GM12878 (cell line): Measurements from ENCODE around the gene PPP1R9B.

Experiments
- CBFB ChIP-seq: IDR thresholded peaks from 2 replicates; pipeline ENCODE4 v1.6.1; 2016; ENCODE audit warnings: antibody characterized with exemption, low read depth
- CHD1 ChIP-seq: IDR thresholded peaks from 2 replicates; pipeline ENCODE4 v1.6.1; 2012; ENCODE audit warnings: low read depth, low read length, improper control_type of control experiment
- CREB1 ChIP-seq: IDR thresholded peaks from 2 replicates; pipeline ENCODE4 v1.6.1; 2012; ENCODE audit warnings: low read depth, mild to moderate bottlenecking, inconsistent platforms
- IKZF1 ChIP-seq: fragments of 450-650 bp; conservative IDR thresholded peaks from 2 replicates; pipeline ENCODE4 v1.6.1; 2017; ENCODE audit warnings: antibody characterized with exemption, mild to moderate bottlenecking
- JUND ChIP-seq: IDR thresholded peaks from 2 replicates; pipeline ENCODE4 v1.6.1; 2012; ENCODE audit warnings: low read depth, mild to moderate bottlenecking, low read length, improper control_type of control experiment, moderate library complexity
- MXI1 ChIP-seq: fragments of 150-350 bp; IDR thresholded peaks from 2 replicates; pipeline ENCODE4 v1.6.1; 2011; ENCODE audit warnings: low read depth, mild to moderate bottlenecking, inconsistent platforms, low read length, improper control_type of control experiment
- POLR2A ChIP-seq: IDR thresholded peaks from 2 replicates; pipeline ENCODE4 v1.6.1; 2011; ENCODE audit warnings: low read depth, mild to moderate bottlenecking, low read length
- SIN3A ChIP-seq: IDR thresholded peaks from 2 replicates; pipeline ENCODE4 v1.6.1; 2012; ENCODE audit warnings: low read depth, low read length, improper control_type of control experiment
- TF ChIP-seq, protein P1 (sequence below): IDR thresholded peaks from 2 replicates; pipeline ENCODE4 v1.6.1; 2012; ENCODE audit warnings: low read depth, low read length, improper control_type of control experiment
- TF ChIP-seq, protein P2 (sequence below), 3 experiments: IDR thresholded peaks in 2 of 3; conservative IDR thresholded peaks in 1 of 3; 2 replicates each; pipeline ENCODE4 v1.5.1; 2011; ENCODE audit warnings: low read depth in 3 of 3, low read length in 3 of 3, mild to moderate bottlenecking in 3 of 3, control low read depth in 2 of 3, moderate library complexity in 2 of 3, inconsistent platforms in 1 of 3, mixed read lengths in 1 of 3; ENCODE audit not compliant: control insufficient read depth in 2 of 3, insufficient read depth in 1 of 3; ENCODE audit errors: extremely low read depth in 1 of 3
- TF ChIP-seq, protein P3 (sequence below): IDR thresholded peaks from 2 replicates; pipeline ENCODE4 v1.6.1; 2012; ENCODE audit warnings: low read depth, low read length, improper control_type of control experiment

DNA sequence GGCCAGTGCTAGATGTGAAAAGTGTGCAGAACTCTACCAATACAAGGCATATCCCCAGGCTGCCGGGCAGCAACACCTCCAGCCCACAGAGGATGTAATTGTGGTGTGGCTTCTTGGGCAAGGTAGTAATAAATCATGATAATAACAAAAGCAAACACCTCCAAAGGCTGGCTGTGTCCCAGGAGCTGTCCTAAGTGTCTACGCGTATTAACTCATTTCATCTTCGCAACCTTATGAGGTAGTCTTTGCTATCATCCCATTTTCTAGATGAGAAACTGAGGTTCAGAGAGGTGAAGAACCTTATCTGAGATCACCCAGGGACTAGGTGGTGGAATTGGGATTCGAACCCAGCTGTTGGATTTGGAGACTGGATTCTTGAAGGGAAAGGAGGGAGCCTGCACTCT lies 50.0 kb downstream of the PPP1R9B start:
- TF ChIP-seq, protein P1, sequence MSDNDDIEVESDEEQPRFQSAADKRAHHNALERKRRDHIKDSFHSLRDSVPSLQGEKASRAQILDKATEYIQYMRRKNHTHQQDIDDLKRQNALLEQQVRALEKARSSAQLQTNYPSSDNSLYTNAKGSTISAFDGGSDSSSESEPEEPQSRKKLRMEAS, result no peak
- TF ChIP-seq IKZF1 (no peak), CHD1 (no peak), CREB1 (no peak), SIN3A (no peak), JUND (no peak), MXI1 (no peak), POLR2A (no peak), CBFB (no peak)
- TF ChIP-seq, protein P2, sequence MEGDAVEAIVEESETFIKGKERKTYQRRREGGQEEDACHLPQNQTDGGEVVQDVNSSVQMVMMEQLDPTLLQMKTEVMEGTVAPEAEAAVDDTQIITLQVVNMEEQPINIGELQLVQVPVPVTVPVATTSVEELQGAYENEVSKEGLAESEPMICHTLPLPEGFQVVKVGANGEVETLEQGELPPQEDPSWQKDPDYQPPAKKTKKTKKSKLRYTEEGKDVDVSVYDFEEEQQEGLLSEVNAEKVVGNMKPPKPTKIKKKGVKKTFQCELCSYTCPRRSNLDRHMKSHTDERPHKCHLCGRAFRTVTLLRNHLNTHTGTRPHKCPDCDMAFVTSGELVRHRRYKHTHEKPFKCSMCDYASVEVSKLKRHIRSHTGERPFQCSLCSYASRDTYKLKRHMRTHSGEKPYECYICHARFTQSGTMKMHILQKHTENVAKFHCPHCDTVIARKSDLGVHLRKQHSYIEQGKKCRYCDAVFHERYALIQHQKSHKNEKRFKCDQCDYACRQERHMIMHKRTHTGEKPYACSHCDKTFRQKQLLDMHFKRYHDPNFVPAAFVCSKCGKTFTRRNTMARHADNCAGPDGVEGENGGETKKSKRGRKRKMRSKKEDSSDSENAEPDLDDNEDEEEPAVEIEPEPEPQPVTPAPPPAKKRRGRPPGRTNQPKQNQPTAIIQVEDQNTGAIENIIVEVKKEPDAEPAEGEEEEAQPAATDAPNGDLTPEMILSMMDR (IDR thresholded peaks at IDR 0.05 in 2 of 3, conservative IDR thresholded peaks at IDR 0.05 in 1 of 3; ENCODE audit: control insufficient read depth in 2 of 3, extremely low read depth in 1 of 3, insufficient read depth in 1 of 3, low read depth in 3 of 3, low read length in 3 of 3), result no peak
- TF ChIP-seq, protein P3, sequence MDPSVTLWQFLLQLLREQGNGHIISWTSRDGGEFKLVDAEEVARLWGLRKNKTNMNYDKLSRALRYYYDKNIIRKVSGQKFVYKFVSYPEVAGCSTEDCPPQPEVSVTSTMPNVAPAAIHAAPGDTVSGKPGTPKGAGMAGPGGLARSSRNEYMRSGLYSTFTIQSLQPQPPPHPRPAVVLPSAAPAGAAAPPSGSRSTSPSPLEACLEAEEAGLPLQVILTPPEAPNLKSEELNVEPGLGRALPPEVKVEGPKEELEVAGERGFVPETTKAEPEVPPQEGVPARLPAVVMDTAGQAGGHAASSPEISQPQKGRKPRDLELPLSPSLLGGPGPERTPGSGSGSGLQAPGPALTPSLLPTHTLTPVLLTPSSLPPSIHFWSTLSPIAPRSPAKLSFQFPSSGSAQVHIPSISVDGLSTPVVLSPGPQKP, result no peak
